Glutamatergic neuron (in vitro differentiated cells): ENCODE data around the gene UGT1A7. TPM values are rescaled to one million over a fixed set of nuclear protein-coding genes. Genes with fewer than 3 reads are reported as not detected.

Experiments used
- DNase-seq: peaks from one replicate; pipeline ENCODE4 v3.0.0; 2022
- H3K27ac Mint-ChIP-seq: one replicate; pipeline ENCODE4 v1.8.0; 2020; ENCODE audit warnings: mild to moderate bottlenecking, mixed read lengths, inconsistent platforms; ENCODE audit not compliant: unreplicated experiment
- H3K27me3 Mint-ChIP-seq: one replicate; pipeline ENCODE4 v1.8.0; 2020; ENCODE audit warnings: mild to moderate bottlenecking, moderate library complexity, mixed read lengths, inconsistent platforms; ENCODE audit not compliant: unreplicated experiment
- H3K36me3 Mint-ChIP-seq: one replicate; pipeline ENCODE4 v1.8.0; 2020; ENCODE audit warnings: mild to moderate bottlenecking, mixed read lengths, inconsistent platforms; ENCODE audit not compliant: unreplicated experiment
- H3K4me1 Mint-ChIP-seq: one replicate; pipeline ENCODE4 v1.8.0; 2020; ENCODE audit warnings: mild to moderate bottlenecking, low read depth, mixed read lengths, inconsistent platforms; ENCODE audit not compliant: unreplicated experiment
- H3K4me3 Mint-ChIP-seq: one replicate; pipeline ENCODE4 v1.8.0; 2020; ENCODE audit warnings: mild to moderate bottlenecking, mixed read lengths, inconsistent platforms; ENCODE audit not compliant: unreplicated experiment
- H3K9me3 Mint-ChIP-seq: one replicate; pipeline ENCODE4 v1.8.0; 2020; ENCODE audit warnings: mild to moderate bottlenecking, moderate library complexity, mixed read lengths, inconsistent platforms; ENCODE audit not compliant: unreplicated experiment
- total RNA-seq: library from RNA; stranded (reverse); fragmentation: NEBNext Ultra II Directional; extraction: Animal tissue kit (Norgen Biotek cat#: 25700); gene quantifications from one replicate; pipeline ENCODE4 v1.2.1, GENCODE V29; 2021; ENCODE audit not compliant: unreplicated experiment
- TF ChIP-seq, protein P1 (sequence below): fragments of 200-600 bp; sonication (generic); IDR thresholded peaks from one replicate; pipeline ENCODE4 v1.5.0; 2021; ENCODE audit not compliant: partially characterized antibody, unreplicated experiment

The UGT1A7 gene
- total RNA-seq, 1 donor from 2014 or later, result not detected

DNA sequence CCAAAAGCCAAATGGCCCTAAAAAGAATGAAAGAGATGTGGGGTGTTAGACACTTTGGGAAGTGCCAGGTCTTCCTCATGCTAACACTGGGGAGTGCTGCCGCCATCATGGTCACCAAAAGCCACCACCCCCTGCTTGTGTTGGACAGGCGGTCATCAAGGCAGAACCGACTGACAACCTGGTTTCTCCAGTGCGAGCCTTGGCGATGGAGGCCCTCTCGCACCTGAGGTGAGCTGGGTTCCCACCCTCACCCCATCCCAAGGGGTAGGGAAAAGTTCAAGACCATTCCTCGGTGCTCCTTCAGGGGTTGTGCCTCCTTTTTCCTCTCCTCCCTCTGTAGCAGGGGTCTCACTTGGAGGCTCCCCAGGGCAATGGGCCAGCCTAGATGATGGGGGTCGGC lies 130.0 kb downstream of the UGT1A7 start:
- Mint-ChIP-seq H3K27ac (no peak overlapping the region), H3K27me3 (no peaks in the 10 kb centered on the region), H3K36me3 (no peaks in the 10 kb centered on the region), H3K4me1 (peaks cover 3% of the 10 kb centered on the region), H3K9me3 (peaks cover 5% of the 10 kb centered on the region), H3K4me3 (no peak overlapping the region)
- TF ChIP-seq, protein P1, sequence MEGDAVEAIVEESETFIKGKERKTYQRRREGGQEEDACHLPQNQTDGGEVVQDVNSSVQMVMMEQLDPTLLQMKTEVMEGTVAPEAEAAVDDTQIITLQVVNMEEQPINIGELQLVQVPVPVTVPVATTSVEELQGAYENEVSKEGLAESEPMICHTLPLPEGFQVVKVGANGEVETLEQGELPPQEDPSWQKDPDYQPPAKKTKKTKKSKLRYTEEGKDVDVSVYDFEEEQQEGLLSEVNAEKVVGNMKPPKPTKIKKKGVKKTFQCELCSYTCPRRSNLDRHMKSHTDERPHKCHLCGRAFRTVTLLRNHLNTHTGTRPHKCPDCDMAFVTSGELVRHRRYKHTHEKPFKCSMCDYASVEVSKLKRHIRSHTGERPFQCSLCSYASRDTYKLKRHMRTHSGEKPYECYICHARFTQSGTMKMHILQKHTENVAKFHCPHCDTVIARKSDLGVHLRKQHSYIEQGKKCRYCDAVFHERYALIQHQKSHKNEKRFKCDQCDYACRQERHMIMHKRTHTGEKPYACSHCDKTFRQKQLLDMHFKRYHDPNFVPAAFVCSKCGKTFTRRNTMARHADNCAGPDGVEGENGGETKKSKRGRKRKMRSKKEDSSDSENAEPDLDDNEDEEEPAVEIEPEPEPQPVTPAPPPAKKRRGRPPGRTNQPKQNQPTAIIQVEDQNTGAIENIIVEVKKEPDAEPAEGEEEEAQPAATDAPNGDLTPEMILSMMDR, result no peak
- DNase-seq, result no peak

DNA sequence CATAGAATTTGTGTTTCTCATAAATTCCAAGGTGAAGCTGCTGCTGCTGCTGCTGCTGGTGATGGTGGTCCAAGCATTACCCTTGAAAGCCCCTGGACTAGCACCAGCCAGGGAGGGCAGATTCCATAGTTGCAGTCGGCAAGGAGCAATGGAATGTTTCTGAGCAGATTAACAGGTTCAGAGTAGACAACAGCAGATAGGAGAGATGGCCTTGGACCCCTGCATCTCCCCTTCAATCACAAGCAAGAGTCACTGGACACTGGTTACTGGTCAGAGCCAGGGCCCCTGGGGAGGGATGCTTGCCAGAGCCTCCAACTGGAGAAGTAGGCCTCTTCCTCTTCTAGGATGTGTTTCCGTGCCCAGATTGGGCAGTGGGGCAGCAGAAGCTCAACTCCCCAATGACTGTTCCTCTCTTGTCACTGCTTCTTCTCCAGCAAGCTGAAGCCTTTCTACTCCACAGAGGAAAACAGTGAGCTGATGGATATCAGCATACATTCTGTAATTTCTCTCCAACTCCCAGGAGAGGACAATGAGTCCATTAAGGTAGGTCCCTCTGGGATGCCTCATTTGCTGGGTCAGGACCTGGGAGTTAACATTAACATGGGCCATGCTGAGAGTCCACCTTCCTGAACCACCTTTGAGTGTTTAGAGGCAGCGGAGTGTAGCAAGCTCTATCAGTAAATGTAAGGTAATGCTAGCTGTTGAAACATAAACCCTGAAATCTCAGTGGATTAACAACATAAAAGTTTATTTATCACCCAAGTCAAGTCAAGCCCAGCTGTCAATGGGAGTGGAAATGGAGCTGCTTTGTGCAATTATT lies 131.7 kb downstream of the UGT1A7 start:
- Mint-ChIP-seq H3K4me3 (no peak overlapping the region), H3K9me3 (peaks cover 6% of the 10 kb centered on the region), H3K4me1 (peaks cover 3% of the 10 kb centered on the region), H3K27me3 (no peaks in the 10 kb centered on the region), H3K27ac (no peak overlapping the region), H3K36me3 (no peaks in the 10 kb centered on the region)
- TF ChIP-seq, protein P1, result no peak
- no peak for DNase-seq

DNA sequence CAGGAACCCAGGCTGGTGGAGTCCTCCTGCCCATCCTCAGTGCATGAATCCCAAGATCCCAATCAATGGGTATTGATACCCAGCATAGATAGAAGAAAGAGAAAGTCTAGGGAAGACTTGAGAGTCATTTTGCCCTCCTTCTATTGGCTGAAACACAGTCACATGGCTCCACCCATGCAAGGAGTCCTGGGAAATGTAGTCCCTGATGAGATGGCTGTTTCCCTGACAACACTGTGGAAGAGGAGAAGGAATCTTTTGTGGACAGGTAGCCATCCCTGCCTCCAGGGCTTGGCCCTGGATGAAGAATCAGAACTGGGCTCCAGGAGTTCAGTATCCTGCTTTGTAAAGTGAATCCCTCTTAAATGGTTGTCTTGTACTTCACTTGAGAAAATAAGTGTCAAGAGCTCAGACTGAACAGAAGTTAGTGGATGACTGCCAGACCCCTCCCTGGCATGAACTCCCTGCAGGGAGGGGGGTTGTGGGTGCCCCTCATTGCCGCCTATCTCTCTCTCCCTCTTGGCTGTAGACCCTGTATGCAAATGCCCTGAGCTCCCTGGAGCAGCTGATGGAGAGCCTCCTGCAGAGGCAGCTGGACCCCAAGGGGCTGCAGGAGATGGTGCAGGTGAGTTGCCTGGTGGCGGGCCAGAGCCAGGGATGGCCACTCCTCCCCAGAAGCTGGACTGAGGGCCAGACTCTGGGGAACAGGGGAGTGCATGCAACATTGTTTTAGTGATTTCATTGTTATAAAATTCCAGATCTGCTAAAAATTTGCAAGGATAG lies 132.5 kb downstream of the UGT1A7 start:
- DNase-seq, result no peak
- Mint-ChIP-seq H3K27ac (no peak overlapping the region), H3K9me3 (peaks cover 6% of the 10 kb centered on the region), H3K27me3 (peaks cover 2% of the 10 kb centered on the region), H3K36me3 (no peaks in the 10 kb centered on the region), H3K4me3 (no peak overlapping the region), H3K4me1 (peaks cover 3% of the 10 kb centered on the region)
- TF ChIP-seq, protein P1, result no peak

DNA sequence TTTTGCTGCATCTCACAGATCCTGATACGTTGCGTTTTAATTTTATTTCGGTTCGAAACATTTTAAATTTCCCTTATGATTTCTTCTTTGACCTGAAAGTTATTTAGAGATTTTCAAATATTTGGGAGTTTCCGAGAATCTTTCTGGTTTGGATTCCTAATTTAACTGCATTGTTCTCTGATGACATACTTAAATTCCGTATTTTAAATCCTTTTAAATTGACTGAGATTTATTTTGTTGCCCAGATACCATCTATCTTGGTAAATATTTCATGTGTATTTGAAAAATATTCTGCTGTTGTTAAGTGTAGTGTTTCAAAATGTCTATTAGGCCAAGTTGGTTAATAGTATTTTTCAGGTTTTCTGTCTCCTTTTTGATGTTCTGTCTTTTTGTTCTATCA lies 134.2 kb downstream of the UGT1A7 start:
- H3K4me1 Mint-ChIP-seq, result peaks cover 3% of the 10 kb centered on the region
- H3K27ac Mint-ChIP-seq, result no peak overlapping the region
- DNase-seq, result no peak
- H3K36me3 Mint-ChIP-seq, result no peaks in the 10 kb centered on the region
- H3K27me3 Mint-ChIP-seq, result peaks cover 5% of the 10 kb centered on the region
- H3K9me3 Mint-ChIP-seq, result peaks cover 1% of the 10 kb centered on the region
- TF ChIP-seq, protein P1, result no peak
- H3K4me3 Mint-ChIP-seq, result no peak overlapping the region

DNA sequence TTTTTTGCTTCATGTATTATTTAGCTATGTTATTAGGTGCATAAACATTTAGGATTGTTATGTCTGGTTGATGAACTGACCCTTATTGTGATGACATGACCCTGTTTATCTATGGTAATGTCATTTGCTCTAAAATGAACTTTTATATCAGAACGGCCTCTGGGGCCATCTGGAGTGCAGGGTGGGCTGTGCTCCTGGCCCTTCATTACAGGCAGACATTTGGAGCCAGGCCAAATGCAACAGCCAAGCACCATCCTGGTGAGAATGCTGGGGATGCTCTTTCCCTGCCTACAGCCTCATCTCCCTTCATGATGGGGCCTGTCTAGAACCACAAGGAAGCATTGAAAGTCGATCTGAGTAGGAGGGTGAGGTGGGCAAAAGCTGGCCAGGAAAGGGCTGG lies 134.6 kb downstream of the UGT1A7 start:
- no peak overlapping the region for H3K4me3 Mint-ChIP-seq
- no peak for DNase-seq
- peaks cover 4% of the 10 kb centered on the region for H3K9me3 Mint-ChIP-seq
- no peaks in the 10 kb centered on the region for H3K36me3 Mint-ChIP-seq
- no peak overlapping the region for H3K27ac Mint-ChIP-seq
- peaks cover 3% of the 10 kb centered on the region for H3K4me1 Mint-ChIP-seq
- H3K27me3 Mint-ChIP-seq, result peaks cover 7% of the 10 kb centered on the region
- TF ChIP-seq, protein P1, result no peak
